ENCODE data around the gene RNF126.

The RNF126 gene

DNA sequence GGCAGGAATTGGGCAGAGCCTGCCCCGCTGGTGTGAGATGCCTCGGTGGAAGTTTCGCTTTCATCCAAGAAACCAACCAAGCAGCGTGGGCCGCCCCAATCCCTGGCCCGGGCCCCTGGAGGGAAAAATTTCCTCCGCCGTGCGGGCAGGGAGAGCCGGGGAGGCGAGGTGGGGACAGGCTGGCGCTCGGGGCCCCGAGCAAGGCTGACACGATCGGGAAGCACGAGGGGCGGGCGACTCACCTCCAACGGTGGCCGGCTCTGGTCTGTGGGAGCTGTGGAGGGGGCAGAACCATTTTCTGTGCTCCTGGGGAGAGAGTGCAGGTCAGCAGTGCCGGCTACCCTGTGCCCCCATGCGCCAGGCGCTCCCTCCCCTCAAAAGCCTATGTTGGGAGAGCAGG lies 11.0 kb downstream of the RNF126 start:
- Histone ChIP-seq H3K27ac (ENCODE audit: poor library complexity, severe bottlenecking) (no peak overlapping the region), H3K4me3 (ENCODE audit: severe bottlenecking) (no peak overlapping the region), H3K36me3 (ENCODE audit: low read depth) (peaks cover 52% of the 10 kb centered on the region), H3K4me1 (ENCODE audit: insufficient read depth, poor library complexity, severe bottlenecking) (no peaks in the 10 kb centered on the region), H3K27me3 (ENCODE audit: insufficient read depth, poor library complexity, severe bottlenecking) (no peaks in the 10 kb centered on the region), H3K9me3 (ENCODE audit: severe bottlenecking) (no peaks in the 10 kb centered on the region)
- DNase-seq (ENCODE audit: low spot score) = no peak
- TF ChIP-seq, protein P1, sequence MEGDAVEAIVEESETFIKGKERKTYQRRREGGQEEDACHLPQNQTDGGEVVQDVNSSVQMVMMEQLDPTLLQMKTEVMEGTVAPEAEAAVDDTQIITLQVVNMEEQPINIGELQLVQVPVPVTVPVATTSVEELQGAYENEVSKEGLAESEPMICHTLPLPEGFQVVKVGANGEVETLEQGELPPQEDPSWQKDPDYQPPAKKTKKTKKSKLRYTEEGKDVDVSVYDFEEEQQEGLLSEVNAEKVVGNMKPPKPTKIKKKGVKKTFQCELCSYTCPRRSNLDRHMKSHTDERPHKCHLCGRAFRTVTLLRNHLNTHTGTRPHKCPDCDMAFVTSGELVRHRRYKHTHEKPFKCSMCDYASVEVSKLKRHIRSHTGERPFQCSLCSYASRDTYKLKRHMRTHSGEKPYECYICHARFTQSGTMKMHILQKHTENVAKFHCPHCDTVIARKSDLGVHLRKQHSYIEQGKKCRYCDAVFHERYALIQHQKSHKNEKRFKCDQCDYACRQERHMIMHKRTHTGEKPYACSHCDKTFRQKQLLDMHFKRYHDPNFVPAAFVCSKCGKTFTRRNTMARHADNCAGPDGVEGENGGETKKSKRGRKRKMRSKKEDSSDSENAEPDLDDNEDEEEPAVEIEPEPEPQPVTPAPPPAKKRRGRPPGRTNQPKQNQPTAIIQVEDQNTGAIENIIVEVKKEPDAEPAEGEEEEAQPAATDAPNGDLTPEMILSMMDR (IDR thresholded peaks at IDR 0.05; ENCODE audit: poor library complexity, severe bottlenecking) = no peak
- no peak for ATAC-seq (ENCODE audit: low read depth)

DNA sequence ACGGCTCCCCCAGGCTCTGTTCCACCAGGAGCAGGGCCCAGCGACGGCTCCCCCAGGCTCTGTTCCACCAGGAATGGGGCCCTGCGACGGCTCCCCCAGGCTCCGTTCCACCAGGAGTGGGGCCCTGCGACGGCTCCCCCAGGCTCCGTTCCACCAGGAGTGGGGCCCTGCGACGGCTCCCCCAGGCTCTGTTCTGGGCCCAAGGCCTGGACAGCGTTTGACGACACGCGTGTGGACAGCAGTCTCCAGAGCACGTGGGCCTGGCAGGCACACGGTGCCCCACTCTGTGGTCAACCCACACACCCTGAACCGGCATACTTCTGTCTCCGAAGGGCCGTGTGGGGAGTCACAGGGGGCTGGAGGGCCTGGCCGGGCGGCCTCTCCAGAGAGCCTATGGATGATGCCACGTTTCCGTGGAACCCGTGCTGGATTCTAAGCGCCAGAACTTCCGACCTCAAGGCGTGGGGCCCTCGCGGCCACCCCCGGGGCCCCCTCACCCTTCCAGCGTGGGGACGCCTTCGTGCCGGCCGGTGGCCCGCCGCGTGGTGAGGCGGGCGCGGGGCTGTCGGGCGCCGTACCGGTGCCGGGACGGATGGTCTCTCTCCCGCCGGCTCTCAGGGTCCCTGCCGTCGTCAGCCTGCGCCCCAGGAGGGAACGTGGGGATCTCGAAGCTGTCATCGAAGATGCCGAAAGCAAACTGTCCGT lies 11.7 kb downstream of the RNF126 start:
- no peak for DNase-seq (ENCODE audit: low spot score)
- Histone ChIP-seq H3K4me3 (ENCODE audit: severe bottlenecking) (no peak overlapping the region), H3K36me3 (ENCODE audit: low read depth) (peaks cover 47% of the 10 kb centered on the region), H3K27ac (ENCODE audit: poor library complexity, severe bottlenecking) (no peak overlapping the region), H3K4me1 (ENCODE audit: insufficient read depth, poor library complexity, severe bottlenecking) (no peaks in the 10 kb centered on the region), H3K27me3 (ENCODE audit: insufficient read depth, poor library complexity, severe bottlenecking) (no peaks in the 10 kb centered on the region), H3K9me3 (ENCODE audit: severe bottlenecking) (no peaks in the 10 kb centered on the region)
- TF ChIP-seq, protein P1 (IDR thresholded peaks at IDR 0.05; ENCODE audit: poor library complexity, severe bottlenecking) = no peak
- ATAC-seq (ENCODE audit: low read depth) = no peak

DNA sequence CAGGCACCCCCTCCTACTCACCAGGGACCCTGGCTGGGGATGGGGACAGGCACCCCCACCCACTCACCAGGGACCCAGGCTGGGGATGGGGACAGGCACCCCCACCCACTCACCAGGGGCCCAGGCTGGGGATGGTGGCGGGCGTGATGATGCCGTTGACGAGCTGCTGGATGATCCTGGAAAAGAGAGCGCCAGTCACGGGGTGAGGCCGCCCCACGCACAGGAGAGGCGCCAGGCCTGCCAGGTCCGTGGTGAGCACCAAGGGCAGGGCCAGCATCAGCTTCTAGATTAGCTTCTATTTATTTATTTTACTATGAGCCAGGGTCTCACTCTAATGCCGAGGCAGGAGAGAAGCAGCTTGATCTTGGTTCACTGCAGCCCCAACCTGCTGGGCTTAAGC lies 12.9 kb downstream of the RNF126 start:
- no peaks in the 10 kb centered on the region for H3K27me3 ChIP-seq (ENCODE audit: insufficient read depth, poor library complexity, severe bottlenecking)
- peaks cover 42% of the 10 kb centered on the region for H3K36me3 ChIP-seq (ENCODE audit: low read depth)
- ATAC-seq (ENCODE audit: low read depth) (no peak), DNase-seq (ENCODE audit: low spot score) (no peak)
- no peak overlapping the region for H3K4me3 ChIP-seq (ENCODE audit: severe bottlenecking)
- H3K4me1 ChIP-seq (ENCODE audit: insufficient read depth, poor library complexity, severe bottlenecking) = no peaks in the 10 kb centered on the region
- H3K27ac ChIP-seq (ENCODE audit: poor library complexity, severe bottlenecking) = no peak overlapping the region
- H3K9me3 ChIP-seq (ENCODE audit: severe bottlenecking) = no peaks in the 10 kb centered on the region
- TF ChIP-seq, protein P1 (IDR thresholded peaks at IDR 0.05; ENCODE audit: poor library complexity, severe bottlenecking) = no peak

DNA sequence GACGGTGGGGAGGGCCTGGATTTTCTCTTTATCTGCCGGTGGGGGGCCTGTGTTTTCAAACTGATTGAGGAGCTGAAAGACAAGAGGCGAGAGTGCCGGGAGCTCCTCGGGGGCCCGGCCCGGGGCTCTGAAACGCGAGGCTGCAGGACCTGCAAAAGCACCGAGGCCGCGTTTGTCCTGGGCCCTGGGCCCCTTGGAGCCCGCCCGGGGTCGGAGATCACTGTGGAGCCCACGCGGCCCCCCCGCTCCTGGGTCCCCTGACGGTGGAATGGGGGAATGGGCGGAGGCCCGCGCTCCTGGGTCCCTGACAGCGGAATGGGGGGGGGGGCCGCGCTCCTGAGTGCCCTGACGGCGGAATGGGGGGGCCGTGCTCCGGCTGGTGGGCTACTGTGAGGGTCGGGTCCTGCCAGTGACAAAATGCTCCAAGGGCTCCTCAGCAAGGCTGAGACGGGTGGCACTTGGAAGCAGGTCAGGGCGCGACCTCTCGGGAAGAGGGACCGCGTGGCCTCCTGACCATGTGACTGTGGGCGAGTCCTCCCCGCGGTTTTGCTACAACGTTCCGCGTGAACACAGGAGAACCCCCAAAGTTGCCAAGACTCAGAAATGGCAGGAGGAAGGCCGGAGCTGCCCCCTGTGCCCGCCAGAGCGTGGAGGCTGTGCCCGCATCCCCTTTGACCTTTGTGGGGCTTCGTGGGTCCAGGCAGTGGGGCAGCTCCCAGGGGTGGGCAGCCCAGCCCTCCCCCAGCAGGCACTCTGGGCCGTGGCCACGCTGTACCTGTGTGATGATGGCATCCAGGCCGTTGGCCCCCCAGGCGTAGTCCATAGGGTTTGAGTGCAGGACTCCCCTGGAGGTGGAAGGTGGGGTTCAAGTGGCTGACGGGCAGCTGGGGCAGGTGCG lies 13.9 kb downstream of the RNF126 start:
- DNase-seq (ENCODE audit: low spot score) (no peak), ATAC-seq (ENCODE audit: low read depth) (no peak)
- Histone ChIP-seq H3K27me3 (ENCODE audit: insufficient read depth, poor library complexity, severe bottlenecking) (no peaks in the 10 kb centered on the region), H3K9me3 (ENCODE audit: severe bottlenecking) (no peaks in the 10 kb centered on the region), H3K4me3 (ENCODE audit: severe bottlenecking) (no peak overlapping the region), H3K36me3 (ENCODE audit: low read depth) (peaks cover 35% of the 10 kb centered on the region), H3K4me1 (ENCODE audit: insufficient read depth, poor library complexity, severe bottlenecking) (no peaks in the 10 kb centered on the region), H3K27ac (ENCODE audit: poor library complexity, severe bottlenecking) (no peak overlapping the region)
- TF ChIP-seq, protein P1 (IDR thresholded peaks at IDR 0.05; ENCODE audit: poor library complexity, severe bottlenecking) = no peak

All from RWPE2 (cell line).